ENCODE data around the gene FRMPD4.

- TF ChIP-seq ZFP36 (IDR thresholded peaks at IDR 0.05; ENCODE audit: borderline replicate concordance, partially characterized antibody) (no peak), CTCF (IDR thresholded peaks at IDR 0.05) (no peak), EP300 (IDR thresholded peaks at IDR 0.05) (no peak)
Measured at GRCh38 chrX:12497832-12498591, 359.7 kb downstream of the FRMPD4 start.

Data from A549 (cell line).